ENCODE data around the gene NSD2. TPM values are rescaled to one million over a fixed set of nuclear protein-coding genes. Genes with fewer than 3 reads are reported as not detected.

The NSD2 gene
- total and polyA plus RNA-seq, 9 of the 15 experiments (the other 6 are each of a cell fraction or from before 2014, with no cell fraction given) = 6.4 to 126 (median 58.8) TPM

DNA sequence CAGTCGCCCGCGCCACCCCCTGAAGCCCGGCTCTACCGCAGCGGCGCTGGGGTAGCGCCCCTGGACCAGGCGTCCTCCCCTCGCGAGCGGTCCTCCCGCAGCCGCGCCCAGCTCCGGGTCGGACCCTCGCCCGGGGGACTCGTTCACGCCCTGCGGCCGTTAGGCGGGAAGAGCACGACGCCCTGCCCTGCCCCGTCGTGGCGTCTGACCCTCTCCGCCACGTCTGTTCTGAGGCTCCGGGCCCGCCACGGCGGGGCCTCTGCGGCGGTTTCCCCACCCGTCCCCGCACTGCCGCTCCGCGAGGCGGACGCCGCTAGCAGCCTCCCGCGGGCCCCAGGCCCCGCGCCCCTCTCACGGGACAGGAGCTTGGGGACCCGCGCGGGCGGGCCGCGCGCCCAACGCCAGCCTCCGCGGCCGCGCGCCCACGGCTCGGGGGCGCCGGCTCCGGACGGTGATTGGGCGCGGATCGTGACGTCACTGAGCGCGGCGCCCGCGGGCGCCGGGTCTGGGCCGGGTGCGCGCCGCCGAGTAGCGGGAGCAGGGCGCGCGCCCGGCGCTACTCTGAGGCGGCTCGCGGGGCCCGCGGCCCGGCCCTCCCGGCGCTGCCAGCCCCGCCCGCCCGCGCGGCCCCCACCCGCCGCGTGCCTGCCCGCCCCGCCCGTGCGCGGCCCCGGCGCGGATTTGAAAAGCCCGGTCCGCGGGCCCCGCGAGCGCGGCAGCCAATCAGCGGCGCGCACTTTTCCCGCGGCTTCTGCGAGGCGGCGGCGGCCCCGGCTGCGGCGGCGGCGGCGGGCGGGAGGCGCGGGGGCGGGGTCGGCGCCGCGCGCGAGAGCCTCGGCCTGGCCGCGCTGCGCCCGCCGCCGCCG is at the start of gene NSD2 (continued):
- TF ChIP-seq, protein P1, sequence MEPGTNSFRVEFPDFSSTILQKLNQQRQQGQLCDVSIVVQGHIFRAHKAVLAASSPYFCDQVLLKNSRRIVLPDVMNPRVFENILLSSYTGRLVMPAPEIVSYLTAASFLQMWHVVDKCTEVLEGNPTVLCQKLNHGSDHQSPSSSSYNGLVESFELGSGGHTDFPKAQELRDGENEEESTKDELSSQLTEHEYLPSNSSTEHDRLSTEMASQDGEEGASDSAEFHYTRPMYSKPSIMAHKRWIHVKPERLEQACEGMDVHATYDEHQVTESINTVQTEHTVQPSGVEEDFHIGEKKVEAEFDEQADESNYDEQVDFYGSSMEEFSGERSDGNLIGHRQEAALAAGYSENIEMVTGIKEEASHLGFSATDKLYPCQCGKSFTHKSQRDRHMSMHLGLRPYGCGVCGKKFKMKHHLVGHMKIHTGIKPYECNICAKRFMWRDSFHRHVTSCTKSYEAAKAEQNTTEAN (CRISPR knock-in tag; IDR thresholded peaks at IDR 0.05) = peak; percentile 74; the same call in 1 of the 2 replicates
- TF ChIP-seq, protein P2, sequence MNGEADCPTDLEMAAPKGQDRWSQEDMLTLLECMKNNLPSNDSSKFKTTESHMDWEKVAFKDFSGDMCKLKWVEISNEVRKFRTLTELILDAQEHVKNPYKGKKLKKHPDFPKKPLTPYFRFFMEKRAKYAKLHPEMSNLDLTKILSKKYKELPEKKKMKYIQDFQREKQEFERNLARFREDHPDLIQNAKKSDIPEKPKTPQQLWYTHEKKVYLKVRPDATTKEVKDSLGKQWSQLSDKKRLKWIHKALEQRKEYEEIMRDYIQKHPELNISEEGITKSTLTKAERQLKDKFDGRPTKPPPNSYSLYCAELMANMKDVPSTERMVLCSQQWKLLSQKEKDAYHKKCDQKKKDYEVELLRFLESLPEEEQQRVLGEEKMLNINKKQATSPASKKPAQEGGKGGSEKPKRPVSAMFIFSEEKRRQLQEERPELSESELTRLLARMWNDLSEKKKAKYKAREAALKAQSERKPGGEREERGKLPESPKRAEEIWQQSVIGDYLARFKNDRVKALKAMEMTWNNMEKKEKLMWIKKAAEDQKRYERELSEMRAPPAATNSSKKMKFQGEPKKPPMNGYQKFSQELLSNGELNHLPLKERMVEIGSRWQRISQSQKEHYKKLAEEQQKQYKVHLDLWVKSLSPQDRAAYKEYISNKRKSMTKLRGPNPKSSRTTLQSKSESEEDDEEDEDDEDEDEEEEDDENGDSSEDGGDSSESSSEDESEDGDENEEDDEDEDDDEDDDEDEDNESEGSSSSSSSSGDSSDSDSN (IDR thresholded peaks at IDR 0.05; ENCODE audit: borderline replicate concordance in 1 of 2, low read depth in 2 of 2, low read length in 2 of 2) = peak; percentile 55 to 57; a peak in 2 of 4 replicates
- TF ChIP-seq ZNF165 (CRISPR knock-in tag; IDR thresholded peaks at IDR 0.05; ENCODE audit: borderline replicate concordance) = no peak
- TF ChIP-seq FOS (IDR thresholded peaks at IDR 0.05; ENCODE audit: extremely low read depth, insufficient read length) = no peak
- TF ChIP-seq GTF2B (IDR thresholded peaks at IDR 0.05; ENCODE audit: extremely low read depth, insufficient read length) = no peak
- TF ChIP-seq NFIC (IDR thresholded peaks at IDR 0.05) = peak; percentile 78
- TF ChIP-seq, protein P3, sequence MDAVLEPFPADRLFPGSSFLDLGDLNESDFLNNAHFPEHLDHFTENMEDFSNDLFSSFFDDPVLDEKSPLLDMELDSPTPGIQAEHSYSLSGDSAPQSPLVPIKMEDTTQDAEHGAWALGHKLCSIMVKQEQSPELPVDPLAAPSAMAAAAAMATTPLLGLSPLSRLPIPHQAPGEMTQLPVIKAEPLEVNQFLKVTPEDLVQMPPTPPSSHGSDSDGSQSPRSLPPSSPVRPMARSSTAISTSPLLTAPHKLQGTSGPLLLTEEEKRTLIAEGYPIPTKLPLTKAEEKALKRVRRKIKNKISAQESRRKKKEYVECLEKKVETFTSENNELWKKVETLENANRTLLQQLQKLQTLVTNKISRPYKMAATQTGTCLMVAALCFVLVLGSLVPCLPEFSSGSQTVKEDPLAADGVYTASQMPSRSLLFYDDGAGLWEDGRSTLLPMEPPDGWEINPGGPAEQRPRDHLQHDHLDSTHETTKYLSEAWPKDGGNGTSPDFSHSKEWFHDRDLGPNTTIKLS (IDR thresholded peaks at IDR 0.05; ENCODE audit: borderline replicate concordance, low read depth) = peak; percentile 91
- TF ChIP-seq RB1 (IDR thresholded peaks at IDR 0.05; ENCODE audit: low read depth) = peak; percentile 96
- peak; percentile 51; the same call in 1 of the 2 replicates for TF ChIP-seq CREM (IDR thresholded peaks at IDR 0.05; ENCODE audit: low read depth)
- TF ChIP-seq, protein P4, sequence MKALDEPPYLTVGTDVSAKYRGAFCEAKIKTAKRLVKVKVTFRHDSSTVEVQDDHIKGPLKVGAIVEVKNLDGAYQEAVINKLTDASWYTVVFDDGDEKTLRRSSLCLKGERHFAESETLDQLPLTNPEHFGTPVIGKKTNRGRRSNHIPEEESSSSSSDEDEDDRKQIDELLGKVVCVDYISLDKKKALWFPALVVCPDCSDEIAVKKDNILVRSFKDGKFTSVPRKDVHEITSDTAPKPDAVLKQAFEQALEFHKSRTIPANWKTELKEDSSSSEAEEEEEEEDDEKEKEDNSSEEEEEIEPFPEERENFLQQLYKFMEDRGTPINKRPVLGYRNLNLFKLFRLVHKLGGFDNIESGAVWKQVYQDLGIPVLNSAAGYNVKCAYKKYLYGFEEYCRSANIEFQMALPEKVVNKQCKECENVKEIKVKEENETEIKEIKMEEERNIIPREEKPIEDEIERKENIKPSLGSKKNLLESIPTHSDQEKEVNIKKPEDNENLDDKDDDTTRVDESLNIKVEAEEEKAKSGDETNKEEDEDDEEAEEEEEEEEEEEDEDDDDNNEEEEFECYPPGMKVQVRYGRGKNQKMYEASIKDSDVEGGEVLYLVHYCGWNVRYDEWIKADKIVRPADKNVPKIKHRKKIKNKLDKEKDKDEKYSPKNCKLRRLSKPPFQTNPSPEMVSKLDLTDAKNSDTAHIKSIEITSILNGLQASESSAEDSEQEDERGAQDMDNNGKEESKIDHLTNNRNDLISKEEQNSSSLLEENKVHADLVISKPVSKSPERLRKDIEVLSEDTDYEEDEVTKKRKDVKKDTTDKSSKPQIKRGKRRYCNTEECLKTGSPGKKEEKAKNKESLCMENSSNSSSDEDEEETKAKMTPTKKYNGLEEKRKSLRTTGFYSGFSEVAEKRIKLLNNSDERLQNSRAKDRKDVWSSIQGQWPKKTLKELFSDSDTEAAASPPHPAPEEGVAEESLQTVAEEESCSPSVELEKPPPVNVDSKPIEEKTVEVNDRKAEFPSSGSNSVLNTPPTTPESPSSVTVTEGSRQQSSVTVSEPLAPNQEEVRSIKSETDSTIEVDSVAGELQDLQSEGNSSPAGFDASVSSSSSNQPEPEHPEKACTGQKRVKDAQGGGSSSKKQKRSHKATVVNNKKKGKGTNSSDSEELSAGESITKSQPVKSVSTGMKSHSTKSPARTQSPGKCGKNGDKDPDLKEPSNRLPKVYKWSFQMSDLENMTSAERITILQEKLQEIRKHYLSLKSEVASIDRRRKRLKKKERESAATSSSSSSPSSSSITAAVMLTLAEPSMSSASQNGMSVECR (CRISPR knock-in tag; IDR thresholded peaks at IDR 0.05) = peak; percentile 90
- TF ChIP-seq SIN3B (IDR thresholded peaks at IDR 0.05; ENCODE audit: low read depth) = peak; percentile 78
- TF ChIP-seq SRSF9 (IDR thresholded peaks at IDR 0.05; ENCODE audit: borderline replicate concordance, low read depth, low read length) = no peak

Measured in K562 (cell line).